ENCODE measurements around the gene WNT10A.

- TF ChIP-seq CTCF (conservative IDR thresholded peaks at IDR 0.05; ENCODE audit: low read depth, low read length) = no peak
- no peak for TF ChIP-seq EZH2 (IDR thresholded peaks at IDR 0.05; ENCODE audit: borderline replicate concordance, low read depth, low read length, poor library complexity, severe bottlenecking)
These were observed 2.8 kb upstream of the WNT10A start for GRCh38 chr2:218877891-218878290.

All from A673 (cell line).